Embryonic facial prominence (tissue), 1 donor: ENCODE measurements around the gene TK2.
A peak's percentile ranks its signal among the peaks of the same experiment; 100 is the strongest.
"Not testable (repeated sequence)": the region's sequence is repeated elsewhere in the genome, so short reads cannot be mapped to it uniquely, and the experiment has no call there.

Experiments
- DNase-seq: peaks from one replicate; pipeline ENCODE4 v3.0.0-alpha.2; 2016; ENCODE audit errors: extremely low spot score

Gene TK2

DNA sequence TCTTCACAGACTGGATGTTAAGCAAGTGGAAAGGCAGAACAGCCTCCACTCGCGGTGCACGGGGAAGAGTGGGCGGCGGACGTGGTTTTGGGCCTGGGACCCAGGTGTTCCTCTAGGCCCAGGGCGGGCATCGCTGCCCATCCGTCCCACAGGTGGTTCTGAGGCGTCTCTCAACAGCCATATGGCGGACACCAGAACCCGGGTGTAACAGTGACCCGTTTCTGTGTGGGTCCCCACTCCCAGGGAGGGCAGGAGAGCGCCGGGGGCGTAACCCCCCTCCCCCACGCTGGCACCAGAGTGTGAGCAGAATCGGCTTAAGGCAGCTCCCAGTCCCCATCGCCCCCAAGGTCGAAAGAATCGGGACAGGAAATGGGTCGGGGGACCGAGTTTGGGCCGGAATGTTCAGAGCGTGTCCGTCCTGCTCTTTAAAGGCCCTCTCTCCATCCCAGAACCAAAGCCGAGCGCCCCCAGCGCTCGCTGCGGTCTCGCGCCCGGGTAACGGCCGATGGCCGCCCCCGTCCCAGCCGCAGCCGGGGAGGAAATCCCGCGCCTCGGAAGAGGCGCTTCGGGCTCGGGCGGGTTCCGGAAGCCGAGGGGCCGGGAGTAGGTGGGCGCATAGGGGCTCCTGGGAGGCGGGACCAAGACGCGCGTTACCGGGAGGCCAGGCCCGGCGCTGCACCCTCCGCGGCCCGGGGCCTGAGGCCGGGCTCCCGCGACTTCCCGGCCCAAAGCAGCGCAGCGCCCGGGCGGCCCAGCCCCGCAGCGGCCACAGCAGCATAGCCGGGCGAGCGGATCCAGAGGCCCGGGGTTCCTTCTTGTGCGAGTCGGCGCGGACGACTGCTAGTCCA is at the start of gene TK2:
TK2 (minus strand) TSS at position 839 of the 848 bp plus-strand sequence; CDS start at position 778, 61 bp downstream.
- peak; percentile 59 for DNase-seq

- no peak for DNase-seq
These were observed 48.2 kb upstream of the TK2 start for GRCh38 chr16:66598111-66598510.

- no peak for DNase-seq
These were observed 47.3 kb upstream of the TK2 start for GRCh38 chr16:66596986-66597848.

- DNase-seq, result not testable (repeated sequence)
These were observed 46.6 kb upstream of the TK2 start for GRCh38 chr16:66596559-66596958.

DNA sequence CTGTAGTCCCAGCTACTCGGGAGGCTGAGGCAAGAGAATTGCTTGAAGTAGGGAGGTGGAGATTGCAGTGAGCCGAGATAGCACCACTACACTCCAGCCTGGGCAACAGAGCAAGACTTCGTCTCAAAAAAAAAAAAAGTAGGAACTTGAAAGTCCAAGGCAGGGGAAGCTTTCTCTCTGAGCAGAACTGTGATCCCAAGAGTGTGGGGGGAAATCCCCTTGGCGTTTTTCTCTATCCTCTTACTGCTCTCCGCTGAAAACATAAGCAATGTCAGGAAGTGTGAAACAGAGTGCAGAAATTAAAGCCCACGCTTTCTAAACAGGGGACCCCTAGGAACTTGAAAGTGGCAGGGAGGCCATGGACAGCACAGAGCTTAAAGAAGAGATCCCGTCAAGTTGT is 44.8 kb upstream of the TK2 start:
- DNase-seq, result no peak

- no peak for DNase-seq
These were observed 42.9 kb upstream of the TK2 start for GRCh38 chr16:66592814-66593213.

DNA sequence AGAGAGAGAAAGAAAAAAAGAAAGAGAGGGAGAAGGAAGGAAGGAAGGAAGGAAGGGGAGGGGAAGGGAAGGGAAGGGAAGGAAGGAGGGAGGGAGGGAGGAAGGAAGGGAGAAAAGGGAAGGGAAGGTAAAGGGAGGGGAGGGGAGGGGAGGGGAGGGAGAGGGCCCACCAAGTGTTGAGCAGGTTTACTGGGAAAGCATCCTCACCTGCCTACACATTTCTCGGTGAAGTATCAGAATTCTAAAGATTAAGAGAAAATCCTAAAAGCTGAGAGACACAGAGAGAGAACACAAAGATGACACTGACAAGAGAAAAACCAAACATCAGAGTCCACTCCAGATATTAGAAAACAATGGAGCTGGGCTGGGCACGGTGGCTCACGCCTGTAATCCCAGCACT is 42.3 kb upstream of the TK2 start:
- DNase-seq, result no peak

GRCh38 chr16:66591018-66591417 is 41.1 kb upstream of the TK2 start:
- DNase-seq, result no peak

GRCh38 chr16:66590322-66590721 is 40.4 kb upstream of the TK2 start:
- DNase-seq, result no peak

DNA sequence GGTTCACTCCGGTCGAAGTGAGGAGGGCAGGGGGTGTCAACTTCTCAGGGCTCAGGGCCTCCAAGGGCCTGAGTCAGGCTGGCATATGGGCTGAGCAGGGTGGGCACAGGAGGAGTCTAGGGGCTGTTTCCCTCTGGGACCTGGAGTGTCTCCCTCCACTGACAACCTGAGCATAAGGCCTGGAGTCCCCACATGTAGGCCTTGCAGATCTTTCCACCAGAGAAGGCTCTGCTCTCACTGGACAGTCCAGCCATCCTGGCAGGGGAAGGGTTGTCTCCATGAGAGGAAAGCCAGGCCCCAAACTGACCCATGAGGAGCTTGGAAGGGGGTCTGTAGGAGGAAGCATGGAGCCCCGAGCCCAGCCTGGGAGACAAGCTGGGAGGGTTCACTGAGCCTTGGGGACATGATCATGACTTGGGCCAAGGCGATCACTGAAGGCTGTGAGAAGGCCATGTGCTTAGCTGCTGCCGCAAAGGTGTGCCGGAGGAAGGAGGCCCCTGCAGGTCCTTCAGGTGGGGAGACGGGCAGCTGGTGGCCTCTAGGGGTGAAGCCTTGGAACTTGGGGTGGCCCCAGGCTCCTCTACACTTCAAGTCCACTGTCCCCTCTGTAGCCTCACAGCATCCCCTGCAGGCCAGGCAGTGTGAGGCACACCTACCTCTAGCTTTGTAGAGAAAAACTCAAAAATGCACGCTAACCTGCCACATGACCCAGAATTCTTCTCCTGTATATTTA is 39.2 kb upstream of the TK2 start:
- DNase-seq, result no peak

- no peak for DNase-seq
These were observed 38.1 kb upstream of the TK2 start for GRCh38 chr16:66587881-66588600.

DNA sequence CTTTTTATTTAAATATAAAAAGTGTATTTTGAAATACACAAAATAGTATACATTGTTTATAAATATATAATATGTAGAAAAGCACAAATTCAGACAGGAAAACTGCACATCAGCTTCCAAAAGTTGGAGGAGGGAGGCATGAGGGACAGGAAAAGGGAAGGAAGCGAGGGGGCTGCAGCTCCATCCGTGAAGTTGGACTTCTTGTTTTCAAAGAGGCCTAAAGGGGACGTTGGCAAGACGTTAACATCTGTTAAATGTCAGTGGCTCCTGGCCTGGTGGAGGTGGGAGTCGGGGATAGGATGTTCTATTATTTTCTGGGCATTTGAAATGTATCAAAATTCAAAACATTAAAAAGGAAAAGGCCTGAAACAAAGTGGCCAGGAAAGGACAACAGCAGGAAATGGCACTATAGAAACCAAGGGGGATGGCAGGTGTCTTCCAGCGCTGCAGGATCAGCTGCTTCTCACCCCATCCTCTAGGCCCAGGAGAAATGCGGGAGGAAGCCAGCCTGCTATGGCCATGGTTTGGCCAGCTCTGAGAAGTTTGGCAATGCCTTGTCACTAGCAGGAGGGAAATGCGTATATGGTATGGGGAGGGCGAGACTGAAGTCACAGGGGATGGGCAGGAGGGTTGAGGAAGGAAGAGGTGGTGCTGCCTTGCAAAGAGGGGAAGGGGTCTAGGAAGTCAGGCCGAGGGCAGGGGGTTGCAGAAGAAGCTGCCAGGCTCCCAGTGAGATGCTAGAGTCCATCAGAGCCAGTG is 35.7 kb upstream of the TK2 start:
- no peak for DNase-seq

DNA sequence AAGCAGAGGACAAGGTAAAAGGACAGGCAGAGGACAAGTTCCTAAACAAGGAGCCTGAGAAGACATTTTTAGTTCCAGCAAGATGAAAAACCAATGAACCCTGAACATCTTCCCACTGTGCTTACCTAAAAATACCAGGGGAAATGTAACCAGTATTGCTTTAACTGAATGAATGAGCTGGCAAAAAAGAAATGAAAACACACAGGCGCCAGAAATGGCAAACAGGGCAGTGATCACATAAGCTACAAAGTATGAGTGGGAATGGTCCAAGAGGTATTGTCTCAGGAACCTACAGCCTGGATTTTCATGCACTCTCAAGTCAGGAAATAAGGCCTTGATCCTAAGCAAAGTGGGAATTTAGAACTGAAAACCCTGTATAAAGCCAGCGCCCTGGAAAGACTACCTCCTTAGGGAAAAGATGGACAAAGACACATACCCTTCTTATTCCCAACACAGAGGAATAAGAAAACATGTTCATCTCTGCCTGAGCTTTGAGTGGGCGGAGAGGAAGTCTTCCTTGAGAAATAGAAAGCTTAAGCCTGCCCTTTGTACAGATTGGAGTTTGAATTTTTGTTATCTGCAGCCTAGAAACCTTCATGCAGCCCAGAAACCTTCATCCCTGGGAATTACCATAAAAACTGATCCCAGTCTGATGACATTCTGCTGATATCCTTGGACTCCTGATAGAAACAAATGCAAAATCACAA is 31.5 kb upstream of the TK2 start:
- no peak for DNase-seq

- DNase-seq, result no peak
These were observed 30.8 kb upstream of the TK2 start for GRCh38 chr16:66580605-66581209.

DNA sequence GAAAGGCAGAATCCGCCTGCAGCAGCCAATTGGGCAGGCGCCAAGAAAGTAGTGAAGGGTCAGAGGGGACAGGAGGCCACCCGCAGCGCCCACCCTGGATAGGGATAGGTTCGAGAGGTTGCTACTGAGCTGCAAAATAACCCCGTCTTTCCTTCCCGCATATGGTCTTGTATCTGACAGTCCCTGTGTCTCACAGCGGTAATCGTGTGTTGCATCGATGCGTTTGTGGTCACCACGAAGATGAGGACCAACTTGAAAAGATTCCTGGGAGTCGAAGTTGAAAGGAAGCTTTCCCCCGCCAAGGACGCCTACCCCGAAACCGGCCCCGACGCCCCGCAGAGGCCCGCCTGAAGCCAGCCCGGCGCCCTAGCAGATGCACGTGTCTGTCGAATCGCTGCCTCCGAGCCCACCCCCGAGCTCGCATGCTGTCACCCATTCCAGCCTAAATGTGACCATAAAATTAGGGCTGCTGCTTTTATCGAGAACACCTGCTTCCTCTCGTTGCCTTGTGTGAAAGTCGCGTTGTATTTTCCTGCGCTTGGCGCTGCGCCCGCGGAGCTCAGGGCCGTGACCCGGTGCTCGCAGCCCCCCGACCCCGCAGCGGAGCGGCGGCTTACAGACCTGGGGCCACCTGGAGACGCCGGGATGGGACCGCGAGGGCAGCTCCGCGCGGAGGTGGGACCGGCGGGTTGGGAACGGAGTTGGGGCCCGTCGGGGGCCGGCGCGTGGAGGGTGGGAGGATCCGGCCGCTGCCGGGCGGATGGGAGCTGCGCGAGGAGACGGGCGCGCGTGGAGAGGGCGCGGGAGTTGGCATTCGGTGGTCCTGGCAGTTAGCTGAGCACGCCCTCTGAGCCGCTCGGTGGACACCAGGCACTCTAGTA is 29.0 kb upstream of the TK2 start, which contains the start of gene CMTM2:
CMTM2 (plus strand) TSS at position 813 of the 881 bp plus-strand sequence. CDS start 145 bp downstream, outside the sequence.
- no peak for DNase-seq

DNA sequence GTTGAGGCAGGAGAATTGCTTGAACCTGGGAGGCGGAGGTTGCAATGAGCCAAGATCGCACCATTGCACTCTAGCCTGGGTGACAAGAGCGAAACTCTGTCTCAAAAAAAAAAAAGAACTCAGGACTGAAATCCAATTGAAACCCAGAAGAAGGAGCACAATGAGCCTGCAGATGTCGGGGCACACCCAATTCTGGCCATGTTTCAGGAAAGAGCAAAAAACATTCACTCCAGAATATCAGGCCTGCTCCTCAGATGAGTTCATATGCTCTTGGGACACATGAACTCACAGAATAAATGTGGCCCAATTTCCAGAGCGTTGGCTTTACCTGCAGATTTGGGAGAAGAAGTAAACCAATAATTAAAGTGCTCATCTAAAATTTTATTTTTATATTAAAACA is 26.4 kb upstream of the TK2 start:
- DNase-seq, result no peak

- no peak for DNase-seq
These were observed 25.1 kb upstream of the TK2 start for GRCh38 chr16:66575060-66575459.

DNA sequence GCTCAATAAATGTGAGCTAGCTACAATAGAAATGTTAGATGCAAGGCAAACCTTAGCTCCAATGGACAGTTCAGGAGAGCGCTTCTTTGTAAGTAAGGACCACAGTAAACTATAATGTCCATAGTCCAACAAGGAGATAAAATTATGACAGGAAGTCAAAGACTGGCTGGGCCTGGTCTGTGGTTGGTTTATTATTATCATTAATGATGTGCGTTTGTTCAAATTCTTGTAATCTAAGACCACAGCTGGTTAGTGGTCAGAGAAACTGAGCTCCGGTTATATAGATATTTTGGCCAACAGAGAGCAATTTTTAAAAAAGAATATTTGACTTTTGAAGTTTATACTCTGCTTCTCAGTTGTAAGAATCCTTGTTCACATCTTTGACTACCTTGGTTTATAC is 24.6 kb upstream of the TK2 start:
- DNase-seq, result no peak

GRCh38 chr16:66574081-66574480 is 24.2 kb upstream of the TK2 start:
- DNase-seq, result no peak
